Inferior parietal cortex (tissue), 1 donor: ENCODE results near the gene TOX3.

Source experiments
- DNase-seq: peaks from one replicate; pipeline ENCODE4 v3.0.0-alpha.2; 2016; ENCODE audit errors: extremely low spot score

The TOX3 gene

DNA sequence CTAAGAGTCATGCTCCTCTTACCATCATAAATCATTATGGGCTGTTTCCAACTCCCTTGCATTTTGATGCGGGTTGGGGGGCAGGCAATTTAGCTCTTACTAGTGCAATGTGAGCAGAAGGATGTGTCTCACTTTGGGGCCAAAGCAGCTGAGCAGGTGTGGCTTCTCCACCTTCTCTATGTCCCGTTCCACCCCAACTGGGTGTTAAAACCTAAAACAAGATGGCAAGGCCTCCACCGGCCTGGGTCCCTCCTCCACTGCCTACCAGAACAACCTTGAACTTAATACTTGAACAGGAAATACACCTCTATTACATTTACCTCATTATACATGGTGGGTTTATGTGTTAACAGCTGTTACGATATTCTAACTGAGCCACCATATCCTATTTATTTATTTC, 52.8 kb downstream of the TOX3 start:
- DNase-seq, result no peak

DNA sequence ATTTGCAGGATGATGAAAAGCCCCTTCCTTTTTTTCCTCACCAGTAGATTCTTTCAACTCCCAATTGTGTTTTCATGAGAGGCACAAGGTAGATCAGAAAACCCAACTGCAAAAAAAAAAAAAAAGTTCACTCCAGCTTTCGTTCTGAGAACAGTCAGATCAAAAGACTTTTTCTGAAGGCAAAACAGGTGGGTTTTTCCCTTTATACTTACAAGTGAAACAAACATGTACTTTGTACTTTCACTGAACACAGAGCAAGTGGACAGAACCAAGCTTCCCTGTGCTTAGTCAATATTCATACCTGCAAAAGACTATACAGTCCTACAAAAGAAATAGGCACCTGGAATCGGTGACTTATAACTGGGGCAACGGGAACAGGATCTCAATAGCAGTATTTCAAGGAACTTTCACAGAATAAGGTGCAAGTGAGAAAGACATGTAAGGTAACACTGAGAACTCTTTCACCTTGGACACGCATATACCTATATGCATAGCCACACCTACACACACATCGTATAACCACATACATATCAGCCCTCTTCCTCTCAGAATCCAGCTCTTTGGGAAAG, 54.1 kb downstream of the TOX3 start:
- no peak for DNase-seq

DNA sequence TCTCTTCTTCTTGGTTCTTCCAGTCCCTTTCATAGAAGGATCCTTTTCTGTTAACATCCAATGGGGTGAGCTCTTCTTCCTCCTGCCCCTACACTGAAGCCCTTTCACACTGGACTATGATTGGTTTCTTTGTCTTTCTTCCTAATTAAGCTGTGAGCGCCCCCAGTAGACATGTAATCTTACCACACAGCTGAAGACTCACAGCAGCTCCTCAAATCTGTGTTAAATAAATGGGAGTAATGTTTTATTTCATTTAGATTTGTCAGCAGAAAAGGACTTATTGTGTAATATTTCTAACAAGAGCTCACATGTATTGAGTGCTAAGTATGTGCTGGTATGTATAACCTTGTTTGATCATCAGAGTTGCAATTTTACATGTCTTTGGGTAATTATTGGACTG, 55.7 kb downstream of the TOX3 start:
- no peak for DNase-seq

DNA sequence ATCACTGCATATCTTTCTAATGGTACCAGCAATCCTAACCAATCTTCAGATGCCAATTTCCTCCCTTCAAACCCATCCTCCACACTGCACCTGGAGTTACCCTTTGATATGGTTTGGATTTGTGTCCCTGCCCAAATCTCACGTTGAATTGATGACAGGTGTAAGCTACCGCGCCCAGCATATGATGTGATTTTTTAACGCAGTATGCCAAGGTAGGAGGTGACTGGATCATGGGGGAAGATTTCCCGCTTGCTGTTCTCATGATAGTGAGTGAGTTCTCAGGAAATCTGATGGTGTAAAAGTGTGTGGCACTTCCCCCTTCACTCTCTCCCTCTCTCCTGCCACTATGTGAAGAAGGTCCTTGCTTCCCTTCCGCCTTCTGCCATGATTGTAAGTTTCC, 57.0 kb downstream of the TOX3 start:
- no peak for DNase-seq

DNA sequence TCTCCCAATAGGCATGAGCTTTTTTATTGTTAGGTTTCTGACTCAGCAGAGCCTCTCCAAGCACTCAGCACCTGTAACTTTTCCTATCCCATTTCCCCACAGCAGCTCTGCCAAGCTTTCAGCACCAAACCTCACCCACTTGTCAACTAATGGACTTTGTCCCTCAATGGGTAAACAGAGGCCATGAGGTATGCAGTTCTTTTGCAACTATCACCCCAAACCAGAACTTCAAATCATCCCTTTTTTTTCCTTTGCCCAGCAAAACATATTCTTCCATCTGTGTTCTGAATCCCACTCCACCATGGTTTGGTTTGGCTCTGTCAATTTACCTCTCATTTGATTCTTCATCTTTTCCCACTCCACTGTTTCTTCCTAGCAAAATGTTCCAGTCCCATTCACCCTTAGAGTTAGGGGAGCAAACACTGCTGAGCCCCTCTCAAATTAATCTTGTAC, 58.1 kb downstream of the TOX3 start:
- no peak for DNase-seq

DNA sequence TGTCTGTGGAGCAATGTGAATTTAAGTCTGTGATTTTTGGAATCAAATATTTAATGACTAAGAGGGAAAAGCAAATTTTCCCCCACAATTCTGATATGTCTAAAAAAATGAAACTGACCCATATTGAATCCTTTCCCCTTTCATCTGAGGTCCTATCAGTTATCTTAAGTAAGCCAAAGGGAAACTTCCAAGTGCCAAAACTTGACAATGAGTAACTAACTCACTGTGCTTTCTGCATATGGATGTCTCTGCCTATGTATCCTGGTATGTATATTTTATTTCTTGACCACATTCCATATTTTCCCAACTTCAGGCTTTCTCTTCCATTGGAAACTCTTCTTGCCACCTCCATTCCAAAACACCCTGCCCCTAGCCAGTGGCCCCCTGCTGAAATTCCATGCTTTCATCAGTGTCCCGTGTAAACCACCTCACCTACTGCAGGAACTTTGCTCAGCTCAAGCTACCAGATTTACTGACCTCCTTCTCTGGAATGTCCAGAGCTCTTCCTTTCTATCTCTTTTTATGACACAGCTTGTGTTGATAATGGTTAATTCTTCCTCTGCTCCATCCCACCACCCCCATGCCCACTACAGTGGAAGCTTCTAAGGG, 59.0 kb downstream of the TOX3 start:
- DNase-seq, result no peak

DNA sequence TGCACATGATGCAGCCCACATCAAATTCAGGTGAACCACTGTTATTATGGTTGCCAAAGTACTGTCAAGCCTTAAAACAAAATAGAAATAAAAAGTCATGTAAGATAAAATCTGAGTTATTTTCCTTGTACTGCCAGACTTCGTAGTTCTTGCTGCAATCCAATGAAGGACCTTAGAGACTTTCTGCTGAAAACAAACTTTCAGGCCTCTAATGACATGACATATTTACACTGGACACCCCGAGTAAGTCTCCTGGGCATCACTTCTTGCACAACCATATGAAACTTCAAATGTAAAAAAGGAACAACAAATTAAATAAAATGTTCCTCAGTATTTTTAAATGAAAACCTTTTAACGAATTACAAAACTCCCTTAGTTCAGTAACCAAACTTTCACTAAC, 66.7 kb downstream of the TOX3 start:
- no peak for DNase-seq

DNA sequence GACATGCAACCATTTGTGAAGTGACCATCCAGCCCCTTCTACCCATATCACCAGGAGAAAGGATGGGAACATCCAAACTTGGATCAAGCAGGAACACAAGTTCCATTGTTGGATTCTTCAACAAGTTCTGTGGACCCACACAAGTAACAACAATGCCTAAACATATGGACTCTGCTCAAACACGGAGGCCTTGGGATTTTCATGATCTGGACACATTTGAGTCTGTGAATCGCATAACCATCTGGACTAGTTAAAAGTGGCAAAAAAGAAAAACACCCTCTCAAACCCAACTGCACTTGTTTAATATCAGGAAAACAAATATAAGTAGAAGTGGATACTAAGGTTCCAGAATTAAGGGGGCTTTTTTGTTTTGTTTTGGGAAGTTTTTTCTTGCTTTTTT, 70.8 kb downstream of the TOX3 start:
- DNase-seq, result no peak

DNA sequence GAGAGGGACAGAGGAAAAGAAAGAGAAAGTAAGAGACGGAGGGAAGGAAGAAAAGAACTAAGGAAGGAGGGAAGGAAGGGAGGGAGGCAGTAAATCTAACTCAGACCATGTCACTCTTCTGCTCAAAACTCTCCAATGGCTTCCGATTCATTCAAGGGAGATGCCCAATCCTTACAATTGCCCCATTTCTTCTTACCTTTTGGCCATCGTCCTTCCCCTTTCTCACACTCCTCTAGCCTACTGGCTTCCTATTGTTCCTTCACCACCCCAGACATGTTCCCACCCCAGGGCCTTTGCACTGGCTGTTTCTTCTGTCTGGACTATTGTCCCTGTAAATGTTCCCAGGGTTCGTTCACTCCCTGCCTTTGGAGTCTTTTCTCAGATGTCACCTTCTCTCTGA, 72.3 kb downstream of the TOX3 start:
- DNase-seq, result no peak

DNA sequence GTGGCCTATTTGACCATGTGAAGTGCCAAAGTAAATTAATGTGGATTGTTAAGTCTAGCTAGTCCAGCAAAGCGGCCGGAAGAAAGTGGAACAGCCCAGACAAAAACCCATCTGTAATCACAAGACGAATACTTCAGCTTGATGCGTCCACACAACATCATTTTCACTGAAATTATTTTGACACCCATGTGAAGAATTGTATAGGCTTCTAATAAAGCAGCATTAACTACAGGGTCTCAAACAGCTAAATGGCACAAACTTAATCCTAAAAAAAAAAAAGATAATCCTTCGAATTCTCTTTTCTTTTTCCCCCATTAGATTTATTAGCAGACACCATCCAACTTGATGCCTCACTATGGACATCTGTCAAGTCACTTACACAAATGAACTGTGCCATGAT, 73.8 kb downstream of the TOX3 start:
- DNase-seq, result no peak

DNA sequence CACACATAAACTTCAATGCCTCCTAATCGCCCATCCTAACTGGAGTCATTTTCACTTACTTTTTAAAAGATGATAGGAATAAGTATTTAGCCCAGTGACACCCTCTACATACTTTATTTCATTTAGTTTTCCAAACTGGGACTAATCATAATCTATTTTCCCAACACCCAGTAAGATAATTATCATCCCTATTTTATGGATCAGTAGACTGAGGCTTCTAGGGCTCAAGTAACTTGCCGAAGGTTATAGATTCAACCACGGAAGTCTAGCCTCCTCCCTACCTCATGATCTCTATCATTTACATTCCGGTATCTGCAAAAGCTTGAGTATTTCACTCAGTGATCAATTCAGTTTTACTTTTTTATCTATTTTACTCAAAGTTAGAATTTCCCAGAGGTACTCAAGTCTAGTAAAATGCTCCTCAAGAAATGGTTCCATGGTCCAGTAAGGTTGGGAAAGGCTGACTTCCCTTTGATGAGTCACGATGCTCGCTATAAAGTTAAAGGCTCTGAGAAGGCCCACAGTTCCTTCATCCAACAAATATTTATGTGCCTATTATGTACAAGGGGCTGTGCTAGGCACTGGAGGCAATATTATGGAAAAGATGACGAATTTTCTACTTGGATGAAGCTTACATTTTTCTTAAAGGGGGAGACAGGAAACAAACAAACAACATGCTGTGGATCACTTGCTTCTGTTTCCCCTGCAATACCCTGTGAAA, 75.1 kb downstream of the TOX3 start:
- no peak for DNase-seq

DNA sequence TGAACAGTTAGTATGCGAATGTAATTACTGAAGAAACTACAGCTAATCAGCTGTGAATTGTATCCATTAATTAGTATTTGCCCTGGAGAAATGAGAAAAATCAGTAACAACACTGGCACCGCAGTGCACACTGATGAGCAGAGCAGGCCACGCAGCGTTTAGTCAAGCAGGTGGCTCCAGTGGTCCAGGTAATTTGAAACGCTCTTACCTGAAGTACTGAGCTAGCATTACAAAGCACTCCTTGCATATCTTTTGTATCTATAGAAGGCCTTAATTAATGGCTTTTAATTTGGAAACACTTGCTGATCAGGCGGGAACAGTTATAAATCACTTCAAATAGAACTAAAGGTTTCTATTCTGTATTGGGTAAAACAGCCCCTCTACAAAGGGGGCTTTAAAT, 76.4 kb downstream of the TOX3 start:
- DNase-seq, result no peak

DNA sequence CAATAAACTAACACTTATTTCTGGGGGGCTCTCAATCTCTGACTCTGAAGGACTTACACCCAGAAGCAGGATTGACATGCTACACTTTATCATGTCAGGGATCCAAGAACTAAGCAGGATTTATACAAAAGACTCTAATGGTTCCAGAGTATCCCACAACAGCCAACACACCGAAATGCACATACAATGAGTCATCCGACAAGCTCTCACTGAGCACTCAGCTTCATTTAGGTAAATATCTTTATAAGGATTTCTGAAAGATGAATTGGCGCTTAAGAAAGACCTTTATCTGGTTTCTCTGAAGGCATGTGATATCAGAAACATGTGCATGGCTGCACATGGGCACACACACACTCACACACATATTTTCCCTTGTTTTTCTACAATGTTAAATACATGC, 77.2 kb downstream of the TOX3 start:
- DNase-seq, result no peak

DNA sequence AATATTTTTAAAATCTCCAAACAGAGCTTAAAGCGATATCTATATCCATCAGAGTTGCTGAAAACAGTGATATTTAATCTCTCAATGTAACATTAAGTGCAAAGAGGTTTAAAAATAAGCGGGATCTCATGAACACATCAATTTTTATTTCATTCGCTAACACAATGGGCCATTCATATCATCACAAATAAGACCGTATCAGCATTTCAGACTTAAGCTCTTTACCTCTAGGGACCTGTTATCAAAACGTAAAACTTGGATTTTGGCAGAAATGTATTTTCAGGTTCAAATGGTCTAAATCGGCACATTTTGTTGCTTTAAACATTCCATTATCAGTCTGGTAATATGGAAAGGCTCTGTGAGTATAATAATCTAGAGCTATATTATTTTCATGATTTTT, 77.9 kb downstream of the TOX3 start:
- DNase-seq, result no peak

DNA sequence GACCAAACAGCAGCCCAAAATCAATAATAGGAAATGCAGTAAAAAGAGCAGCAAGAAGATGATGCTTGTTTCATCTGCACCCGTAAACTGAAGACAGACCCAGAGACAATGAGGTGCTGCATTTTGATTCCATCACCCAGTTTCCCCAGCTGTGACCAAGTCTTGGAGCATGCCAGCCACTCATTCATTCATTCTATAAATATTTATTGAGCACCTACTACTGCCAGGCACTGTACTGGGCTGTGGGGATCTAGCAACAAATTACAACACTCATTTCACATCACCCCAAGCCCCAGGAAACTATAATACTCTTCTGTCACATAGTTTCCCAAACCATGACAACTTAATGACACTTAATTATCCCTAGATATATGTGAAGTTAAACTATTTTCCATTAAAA, 79.2 kb downstream of the TOX3 start:
- no peak for DNase-seq

DNA sequence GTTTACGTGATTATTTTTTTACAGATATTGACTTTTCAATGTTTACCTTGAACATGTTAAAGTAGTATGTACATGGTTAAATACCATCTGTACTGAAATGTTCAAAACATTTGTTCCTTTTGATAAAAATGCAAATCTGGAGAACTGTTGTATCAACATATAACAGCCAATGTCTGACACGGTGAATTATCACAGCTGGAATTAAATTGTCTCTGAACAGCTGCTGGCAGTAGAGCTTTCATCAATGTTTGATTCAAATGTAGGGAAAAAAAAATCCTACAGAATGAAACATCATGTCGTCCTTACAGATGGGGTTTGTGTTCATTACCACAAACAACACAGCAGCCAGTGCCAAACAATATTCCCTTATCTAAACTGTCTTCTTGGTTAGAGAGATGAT, 79.9 kb downstream of the TOX3 start:
- no peak for DNase-seq

DNA sequence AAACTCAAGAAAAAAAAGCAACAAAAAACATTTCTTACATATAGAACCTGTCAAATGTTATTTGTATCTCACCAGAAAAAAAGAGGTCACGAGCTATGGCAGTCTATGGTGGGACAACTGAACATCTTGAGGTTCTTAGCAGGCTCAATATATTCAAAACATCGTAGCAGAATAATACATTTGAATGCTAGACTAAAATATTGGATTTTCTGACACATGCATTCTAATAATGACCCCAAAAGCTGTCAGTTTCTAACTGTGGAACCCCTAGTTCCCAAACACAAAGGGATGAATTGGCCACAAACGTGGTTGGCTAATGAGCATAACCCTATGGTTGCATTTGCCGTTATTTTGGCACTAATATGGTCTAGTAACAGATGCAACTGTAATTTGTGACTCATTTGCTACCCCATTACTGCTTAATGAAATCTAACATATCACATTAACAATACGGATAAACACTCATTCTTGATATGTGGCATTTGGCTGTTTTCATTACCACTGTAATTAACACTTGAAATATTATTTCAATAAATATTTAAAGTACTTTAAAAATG, 81.2 kb downstream of the TOX3 start:
- DNase-seq, result no peak

DNA sequence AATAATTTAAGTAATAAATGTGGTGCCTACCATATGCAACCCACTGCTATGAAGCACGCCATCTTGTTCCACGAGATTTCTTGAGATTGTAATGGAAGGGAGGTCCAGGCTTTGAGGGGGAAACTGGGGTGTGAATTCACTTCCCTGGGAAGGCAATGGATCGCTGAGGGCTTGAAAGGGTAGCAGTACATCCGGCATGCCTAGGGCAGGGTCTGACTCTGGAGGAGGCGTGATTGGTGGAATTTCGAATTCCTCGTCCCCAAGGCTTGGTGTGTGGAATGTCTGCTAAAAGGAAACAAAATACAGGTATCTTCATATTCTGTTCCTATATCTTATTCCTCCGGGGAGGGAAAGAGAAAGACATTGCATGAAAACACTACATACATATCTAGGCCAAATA, 83.0 kb downstream of the TOX3 start:
- no peak for DNase-seq

DNA sequence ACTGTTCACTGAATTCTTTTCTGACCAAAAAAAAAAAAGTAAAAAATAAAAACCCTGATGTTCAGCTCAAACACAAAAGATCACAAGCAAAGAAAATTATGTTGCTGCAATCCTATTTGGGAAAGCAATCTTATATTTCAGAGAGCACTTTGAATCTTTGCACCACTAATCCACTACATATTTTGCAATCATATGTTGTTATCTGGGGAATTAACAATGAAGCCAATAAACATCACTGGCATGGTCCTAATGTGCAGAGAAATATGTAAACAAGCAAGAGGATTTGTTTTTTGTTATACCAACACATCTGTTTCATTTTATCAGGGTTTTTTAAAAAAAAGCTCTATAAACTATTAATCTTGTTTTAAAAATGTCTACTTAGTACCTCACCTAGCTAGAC, 84.1 kb downstream of the TOX3 start:
- no peak for DNase-seq

DNA sequence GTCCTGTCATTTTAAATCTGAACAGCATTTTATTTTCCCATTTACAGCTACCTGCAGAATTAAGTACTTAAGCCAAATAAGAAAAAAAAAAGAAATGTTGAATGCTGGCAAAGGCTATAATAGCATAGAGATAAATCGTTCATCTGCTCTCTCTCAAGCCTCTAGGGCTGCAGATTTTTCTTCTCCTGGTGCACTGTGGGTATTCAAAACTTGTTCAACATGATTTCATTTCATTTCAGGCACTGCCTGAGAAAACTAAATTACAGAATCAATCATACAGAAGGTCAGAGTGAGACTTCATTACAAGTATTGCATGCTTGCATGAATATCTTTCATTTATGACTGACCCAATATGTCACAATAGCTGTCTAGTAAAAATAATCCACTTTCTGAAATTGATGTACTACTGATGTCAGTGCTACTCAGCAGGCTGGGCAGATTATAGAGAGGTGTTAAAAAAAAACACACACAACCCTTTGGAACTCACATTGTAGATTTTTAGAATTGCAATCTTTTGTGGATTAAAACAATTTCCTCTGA, 86.2 kb downstream of the TOX3 start:
- peak; percentile 36 for DNase-seq

DNA sequence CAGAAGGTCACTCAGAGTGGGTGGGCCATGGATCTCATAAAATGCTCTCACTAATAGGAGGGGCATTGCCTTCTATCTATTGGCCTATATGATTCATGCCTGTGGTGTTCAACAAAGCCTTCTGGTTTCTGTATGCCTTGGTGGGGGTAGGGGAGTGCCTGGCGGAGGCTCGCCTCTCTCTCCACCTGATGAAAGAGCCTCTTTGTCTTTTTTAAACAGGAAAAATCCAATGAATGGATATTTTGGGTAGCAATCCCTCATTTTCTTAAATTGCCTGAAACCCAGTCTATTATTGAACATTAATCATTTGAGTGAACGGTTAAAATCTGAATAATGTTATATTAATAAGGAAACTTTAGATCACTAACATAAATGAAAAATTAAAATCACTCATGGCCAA, 90.6 kb downstream of the TOX3 start:
- no peak for DNase-seq

DNA sequence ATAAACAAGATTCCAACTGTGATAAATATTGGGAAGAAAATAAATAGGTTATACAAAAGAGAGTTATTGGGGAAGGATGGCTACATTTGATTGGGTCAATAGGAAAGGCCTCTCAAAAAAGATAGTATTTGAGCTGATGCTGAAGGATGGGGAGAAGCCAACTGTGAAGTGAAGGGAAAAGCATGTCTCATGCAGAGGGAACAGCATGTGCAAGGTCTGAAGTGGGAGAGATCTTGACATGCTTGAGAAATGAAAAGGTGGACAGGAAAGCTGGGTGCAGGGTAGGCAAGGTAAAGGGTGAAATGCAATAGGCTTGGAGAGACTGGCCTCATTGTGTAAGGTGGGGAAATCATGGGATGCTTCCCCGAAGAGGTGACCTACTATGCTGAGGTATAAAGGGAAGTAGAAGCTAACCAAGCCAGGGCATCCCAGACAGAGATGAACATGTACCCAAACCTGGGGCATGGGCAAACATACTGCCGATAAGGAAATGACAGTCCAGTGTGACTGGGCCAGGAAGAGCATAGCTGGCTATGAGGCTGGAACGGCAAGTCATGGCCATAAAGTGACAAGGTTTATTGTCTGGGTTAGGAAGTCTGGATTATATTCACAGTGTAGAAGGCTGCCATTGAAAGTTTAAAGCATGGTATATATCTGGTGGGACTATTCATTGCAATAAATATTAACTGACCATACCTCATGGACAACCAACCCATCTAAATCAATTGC, 91.2 kb downstream of the TOX3 start:
- DNase-seq, result no peak
